Heart left ventricle (tissue), 13 donors: Measurements from ENCODE around the gene PEAR1.

Source experiments
- POLR2A ChIP-seq, 2 donors: fragments of 450-650 bp; IDR thresholded peaks; one replicate each; pipeline ENCODE4 v1.6.1; 2017; ENCODE audit warnings: antibody characterized with exemption in 2 of 2, mild to moderate bottlenecking in 2 of 2, moderate library complexity in 2 of 2
- TF ChIP-seq, protein P1 (sequence below), 12 donors: fragments of 200-600 bp; sonication (generic) in 4 of 12; IDR thresholded peaks; one replicate each; pipeline versions ENCODE4 v1.5.0 to v1.8.0; 2018 to 2022; ENCODE audit warnings: antibody characterized with exemption in 12 of 12, mild to moderate bottlenecking in 5 of 12
- donor health status: ischemic (EF 13 %, LVEDD 7.1; RV severe dilation, severe dysfunction).
- donor health status: DM: no; HTN: yes; CAD: no.
- donor health status: DM: no; HTN: no; CAD: no.
- donor health status: ischemic (EF 25% LVEDD 6.9; RV normal size, moderate dysfunction).
- donor health status: ischemic (EF 25% LVEDD 5.7; RV mildly dilated, moderate dysfunction).
- donor health status: ischemic (EF 35%, LVEDD 5.7; RV mildly dilated, moderate dysfunction).
- donor health status: nonischemic (EF 11% LVEDD 7.7; RV severe dilation, severe dysfunction).
- donor health status: DM: yes; HTN: yes; CAD: no.
- donor health status: PGD.
- donor health status: ischemic (EF 29% LVEDD 5.4; RV normal size, mild dysfunction).
- donor health status: nonischemic (EF 23%, LVEDD 6.1; RV moderate dilation, normal function).

DNA sequence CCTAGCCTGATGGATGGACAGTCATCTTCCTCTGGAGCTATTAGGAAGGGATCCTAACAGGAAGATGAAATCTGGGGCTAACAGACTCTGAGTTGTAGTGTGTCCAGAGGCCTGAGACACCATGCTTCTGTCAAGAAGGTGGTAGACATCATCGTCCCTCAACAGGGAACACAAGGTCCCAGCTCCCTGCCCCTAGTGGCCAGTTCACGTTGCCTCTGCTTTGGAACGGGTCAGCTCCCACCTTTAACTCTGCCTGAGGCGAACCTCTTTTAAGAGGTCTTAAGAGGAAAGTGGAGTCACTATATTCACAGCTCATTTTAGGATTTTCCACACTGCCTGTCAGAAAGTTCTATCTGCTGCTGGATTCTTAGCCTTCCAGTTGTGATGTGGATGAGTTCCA is 55.2 kb downstream of the PEAR1 start:
- TF ChIP-seq, protein P1, sequence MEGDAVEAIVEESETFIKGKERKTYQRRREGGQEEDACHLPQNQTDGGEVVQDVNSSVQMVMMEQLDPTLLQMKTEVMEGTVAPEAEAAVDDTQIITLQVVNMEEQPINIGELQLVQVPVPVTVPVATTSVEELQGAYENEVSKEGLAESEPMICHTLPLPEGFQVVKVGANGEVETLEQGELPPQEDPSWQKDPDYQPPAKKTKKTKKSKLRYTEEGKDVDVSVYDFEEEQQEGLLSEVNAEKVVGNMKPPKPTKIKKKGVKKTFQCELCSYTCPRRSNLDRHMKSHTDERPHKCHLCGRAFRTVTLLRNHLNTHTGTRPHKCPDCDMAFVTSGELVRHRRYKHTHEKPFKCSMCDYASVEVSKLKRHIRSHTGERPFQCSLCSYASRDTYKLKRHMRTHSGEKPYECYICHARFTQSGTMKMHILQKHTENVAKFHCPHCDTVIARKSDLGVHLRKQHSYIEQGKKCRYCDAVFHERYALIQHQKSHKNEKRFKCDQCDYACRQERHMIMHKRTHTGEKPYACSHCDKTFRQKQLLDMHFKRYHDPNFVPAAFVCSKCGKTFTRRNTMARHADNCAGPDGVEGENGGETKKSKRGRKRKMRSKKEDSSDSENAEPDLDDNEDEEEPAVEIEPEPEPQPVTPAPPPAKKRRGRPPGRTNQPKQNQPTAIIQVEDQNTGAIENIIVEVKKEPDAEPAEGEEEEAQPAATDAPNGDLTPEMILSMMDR (IDR thresholded peaks at IDR 0.05) = peak in 2 of 12 donors; percentile 6 to 12
- TF ChIP-seq POLR2A (IDR thresholded peaks at IDR 0.05) = no peak
